Thyroid gland (tissue), 4 donors: ENCODE data around the gene KNOP1. TPM values are rescaled to one million over a fixed set of nuclear protein-coding genes. Genes with fewer than 3 reads are reported as not detected.

Experiments used
- DNase-seq, 2 donors: peaks; one replicate each; pipeline ENCODE4 v3.0.0-alpha.2; 2019
- H3K27ac ChIP-seq, 3 donors: fragments of 200-600 bp; sonication (generic); 1 replicate in 2 of 3; 2 replicates in 1 of 3; pipeline ENCODE4 v1.5.1; 2016 to 2019; ENCODE audit warnings: mild to moderate bottlenecking in 1 of 3, moderate library complexity in 1 of 3
- H3K27me3 ChIP-seq: fragments of 200-600 bp; sonication (generic); one replicate; pipeline ENCODE4 v1.5.1; 2019
- H3K36me3 ChIP-seq, 2 donors: fragments of 200-600 bp; sonication (generic); one replicate each; pipeline ENCODE4 v1.5.1; 2016 to 2019
- H3K4me1 ChIP-seq, 2 donors: fragments of 200-600 bp; sonication (generic); one replicate each; pipeline ENCODE4 v1.5.1; 2017 to 2019
- H3K4me3 ChIP-seq, 3 donors: fragments of 200-600 bp; sonication (generic); replicated peaks in 1 of 3; 1 replicate in 2 of 3; 2 replicates in 1 of 3; pipeline ENCODE4 v1.5.1; 2016; ENCODE audit warnings: mild to moderate bottlenecking in 1 of 3
- H3K9me3 ChIP-seq: fragments of 200-600 bp; sonication (generic); one replicate; pipeline ENCODE4 v1.5.1; 2017
- CTCF ChIP-seq, 6 experiments: fragments of 200-600 bp in 3 of 6; fragments of 450-650 bp in 3 of 6; sonication (generic) in 3 of 6; IDR thresholded peaks; one replicate each; pipeline ENCODE4 v1.5.1; 2016 to 2019; ENCODE audit warnings: antibody characterized with exemption in 6 of 6, mild to moderate bottlenecking in 2 of 6, inconsistent platforms in 1 of 6, moderate library complexity in 1 of 6
- POLR2A ChIP-seq, 2 donors: fragments of 450-650 bp; IDR thresholded peaks; one replicate each; pipeline ENCODE4 v1.6.1; 2017; ENCODE audit warnings: antibody characterized with exemption in 2 of 2, mild to moderate bottlenecking in 2 of 2, moderate library complexity in 1 of 2
- WGBS, 2 donors: methylation state at CpG; one replicate each; pipeline ENCODE4 v1.1.5; 2017; 5-methylcytosine and 5-hydroxymethylcytosine counted together
- intact Hi-C: fragments of 100-400 bp; cut with DNase I; formaldehyde crosslinking; loops from one replicate; pipeline ENCODE4 v1.15.1; 2023
- total RNA-seq, 4 donors: library from RNA; depleted of rRNA; stranded (reverse); fragments of >200 nt; gene quantifications; one replicate each; pipeline ENCODE4 v1.2.3, GENCODE V29; 2016

Gene KNOP1
- total RNA-seq, 4 donors from 2014 or later: 8.9 to 11.5 (median 10.5) TPM

DNA sequence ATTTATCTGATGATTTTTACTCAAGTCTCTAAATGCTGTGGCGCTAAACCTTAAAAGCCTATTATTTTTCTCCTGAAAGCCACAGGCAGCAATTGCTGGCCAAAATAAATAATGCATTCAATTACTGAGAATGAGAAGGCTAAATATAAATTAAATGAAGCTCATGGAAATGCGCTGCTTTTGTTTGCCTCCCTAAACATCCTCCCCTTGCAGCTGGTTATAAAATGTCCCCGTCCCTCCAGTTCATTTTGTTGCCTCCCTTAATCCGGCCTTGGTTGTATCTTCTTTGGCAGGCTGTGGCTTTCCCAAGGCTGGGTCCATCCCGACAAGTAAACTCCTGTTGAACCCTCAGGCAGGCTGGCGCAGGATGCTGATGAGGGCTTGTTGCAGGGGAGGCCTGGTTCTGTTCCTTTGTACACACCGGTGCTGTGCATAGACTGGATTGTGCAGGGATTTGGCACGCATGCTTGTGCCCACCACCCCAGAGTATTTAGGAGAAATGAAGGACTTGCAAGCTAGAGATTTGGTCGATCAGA, 62.7 kb downstream of the KNOP1 start:
- H3K27ac ChIP-seq: no peak overlapping the region
- no peaks in the 10 kb centered on the region for H3K4me1 ChIP-seq
- H3K36me3 ChIP-seq: peaks cover 21 to 26% of the 10 kb centered on the region in 2 donors
- no peak for DNase-seq
- intact Hi-C loops: loop anchor here (10.0 kb wide), 1 partner anchor 51 kb away; no protein-coding TSS in a partner anchor
- no peaks in the 10 kb centered on the region for H3K27me3 ChIP-seq
- no peak overlapping the region for H3K4me3 ChIP-seq
- TF ChIP-seq CTCF (IDR thresholded peaks at IDR 0.05): no peak
- no peak for TF ChIP-seq POLR2A (IDR thresholded peaks at IDR 0.05)
- 88 to 92% methylated on average over 9 of the region's 9 CpGs for WGBS, 2 donors
- H3K9me3 ChIP-seq: no peaks in the 10 kb centered on the region

GRCh38 chr16:19654147-19654546, 63.9 kb downstream of the KNOP1 start:
- Histone ChIP-seq H3K4me3 (no peak overlapping the region), H3K4me1 (no peaks in the 10 kb centered on the region), H3K9me3 (no peaks in the 10 kb centered on the region), H3K27me3 (no peaks in the 10 kb centered on the region), H3K27ac (no peak overlapping the region), H3K36me3 (peaks cover 21 to 25% of the 10 kb centered on the region in 2 donors)
- intact Hi-C loops: loop anchor here (10.0 kb wide), 1 partner anchor 49 kb away; no protein-coding TSS in a partner anchor
- DNase-seq: no peak
- WGBS, 2 donors: 65 to 90% methylated on average over 9 of the region's 9 CpGs
- no peak for TF ChIP-seq POLR2A (IDR thresholded peaks at IDR 0.05)
- TF ChIP-seq CTCF (IDR thresholded peaks at IDR 0.05): no peak

Other genes with a start within 250 kb of the KNOP1 start
- 10 to 100 TPM; 57.3 to 80.9 (median 68.8) TPM for gene GDE1, start 196.1 kb downstream of the KNOP1 start, total RNA-seq
- gene CCP110, start 194.3 kb downstream of the KNOP1 start, total RNA-seq: 10 to 100 TPM; 19.5 to 27.8 (median 24.0) TPM
- 10 to 100 TPM; 64.9 to 74.3 (median 68.8) TPM for gene VPS35L, start 162.5 kb downstream of the KNOP1 start, total RNA-seq
- 100 to 1,000 TPM in 1 of 4 donors, 10 to 100 TPM in 3; 49.7 to 103 (median 94.2) TPM for gene IQCK, start within 50 bp of the KNOP1 start, total RNA-seq
- gene GPRC5B, start 166.6 kb upstream of the KNOP1 start, total RNA-seq: 10 to 100 TPM; 19.9 to 34.1 (median 27.7) TPM